Cardiac fibroblast (primary cell): ENCODE results near the gene PCBD2.

Experiments used
- DNase-seq, 2 donors: peaks; one replicate each; pipeline versions ENCODE4 v3.0.0 to v3.0.0-alpha.2; 2010; ENCODE audit warnings: low read depth in 2 of 2
- H3K4me3 ChIP-seq, 2 donors: replicated peaks in 1 of 2; 1 replicate in 1 of 2; 2 replicates in 1 of 2; pipeline ENCODE4 v1.5.1; 2011; ENCODE audit warnings: low read depth in 2 of 2, low read length in 2 of 2, mild to moderate bottlenecking in 2 of 2, moderate library complexity in 1 of 2
- TF ChIP-seq, protein P1 (sequence below): IDR thresholded peaks from one replicate; pipeline ENCODE4 v1.5.1; 2011; ENCODE audit warnings: low read depth, mild to moderate bottlenecking, low read length, inconsistent platforms

The PCBD2 gene

GRCh38 chr5:135004376-135004775 lies 99.4 kb downstream of the PCBD2 start:
- TF ChIP-seq, protein P1, sequence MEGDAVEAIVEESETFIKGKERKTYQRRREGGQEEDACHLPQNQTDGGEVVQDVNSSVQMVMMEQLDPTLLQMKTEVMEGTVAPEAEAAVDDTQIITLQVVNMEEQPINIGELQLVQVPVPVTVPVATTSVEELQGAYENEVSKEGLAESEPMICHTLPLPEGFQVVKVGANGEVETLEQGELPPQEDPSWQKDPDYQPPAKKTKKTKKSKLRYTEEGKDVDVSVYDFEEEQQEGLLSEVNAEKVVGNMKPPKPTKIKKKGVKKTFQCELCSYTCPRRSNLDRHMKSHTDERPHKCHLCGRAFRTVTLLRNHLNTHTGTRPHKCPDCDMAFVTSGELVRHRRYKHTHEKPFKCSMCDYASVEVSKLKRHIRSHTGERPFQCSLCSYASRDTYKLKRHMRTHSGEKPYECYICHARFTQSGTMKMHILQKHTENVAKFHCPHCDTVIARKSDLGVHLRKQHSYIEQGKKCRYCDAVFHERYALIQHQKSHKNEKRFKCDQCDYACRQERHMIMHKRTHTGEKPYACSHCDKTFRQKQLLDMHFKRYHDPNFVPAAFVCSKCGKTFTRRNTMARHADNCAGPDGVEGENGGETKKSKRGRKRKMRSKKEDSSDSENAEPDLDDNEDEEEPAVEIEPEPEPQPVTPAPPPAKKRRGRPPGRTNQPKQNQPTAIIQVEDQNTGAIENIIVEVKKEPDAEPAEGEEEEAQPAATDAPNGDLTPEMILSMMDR: no peak
- DNase-seq: no peak
- no peak overlapping the region for H3K4me3 ChIP-seq

DNA sequence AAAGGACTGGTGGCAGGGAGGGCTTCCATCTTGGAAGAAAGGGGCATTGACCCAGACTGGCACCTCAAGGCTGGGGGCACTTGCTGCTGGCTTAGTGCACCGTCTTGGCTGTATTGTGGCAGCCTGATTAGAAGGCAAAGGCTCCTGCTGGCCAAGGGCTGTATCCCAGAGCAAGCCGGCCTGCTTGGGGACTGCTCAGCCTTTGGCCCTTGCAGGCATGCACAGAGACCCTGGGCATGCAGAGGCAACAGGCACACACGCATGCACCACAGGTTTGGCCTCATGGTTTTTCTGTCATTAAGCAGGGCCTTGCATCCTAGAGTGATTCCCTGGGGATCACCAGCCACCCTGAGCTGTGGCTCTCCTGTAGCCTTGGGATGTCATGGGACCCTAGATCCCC lies 100.1 kb downstream of the PCBD2 start:
- TF ChIP-seq, protein P1: no peak
- no peak overlapping the region for H3K4me3 ChIP-seq
- no peak for DNase-seq

- TF ChIP-seq, protein P1: no peak
- no peak for DNase-seq
- no peak overlapping the region for H3K4me3 ChIP-seq
Measured at GRCh38 chr5:135007305-135007704, 102.4 kb downstream of the PCBD2 start.

GRCh38 chr5:135007749-135008363 lies 102.9 kb downstream of the PCBD2 start:
- H3K4me3 ChIP-seq: no peak overlapping the region
- no peak for DNase-seq
- TF ChIP-seq, protein P1: no peak

GRCh38 chr5:135008556-135008955 lies 103.6 kb downstream of the PCBD2 start:
- H3K4me3 ChIP-seq: no peak overlapping the region
- DNase-seq: no peak
- TF ChIP-seq, protein P1: no peak

GRCh38 chr5:135008981-135009735 lies 104.2 kb downstream of the PCBD2 start:
- TF ChIP-seq, protein P1: no peak
- no peak overlapping the region for H3K4me3 ChIP-seq
- DNase-seq: no peak
